ENCODE data around the gene BAZ1A. TPM values are rescaled to one million over a fixed set of nuclear protein-coding genes. Genes with fewer than 3 reads are reported as not detected.
"Not testable (repeated sequence)": the region's sequence is repeated elsewhere in the genome, so short reads cannot be mapped to it uniquely, and the experiment has no call there.

Gene BAZ1A
- total and polyA plus RNA-seq, 12 donors: 3.8 to 14.5 (median 5.2) TPM

DNA sequence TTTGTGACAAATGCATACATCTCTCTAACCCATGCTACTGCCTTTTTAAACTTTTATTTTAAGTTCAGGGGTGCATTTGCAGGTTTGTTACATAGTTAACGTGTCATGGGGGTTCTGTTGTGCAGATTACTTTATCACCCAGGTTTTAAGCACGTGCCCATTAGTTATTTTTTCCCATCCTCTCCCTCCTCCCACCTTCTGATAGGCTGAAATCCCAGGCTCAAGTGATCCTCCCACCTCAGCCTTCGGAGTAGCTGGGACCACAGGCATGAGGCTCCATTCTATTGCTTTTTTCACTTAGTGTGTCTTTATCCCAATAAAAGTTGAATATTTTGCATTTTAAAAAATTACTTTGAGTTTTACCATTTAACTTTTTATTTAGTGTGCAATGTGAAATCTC, 68.9 kb downstream of the BAZ1A start:
- Histone ChIP-seq H3K27ac (no peak overlapping the region), H3K4me3 (no peak overlapping the region), H3K9me3 (peaks cover 0 to 8% (median 0%) of the 10 kb centered on the region in 11 donors), H3K36me3 (peaks cover 0 to 94% (median 16%) of the 10 kb centered on the region in 9 donors), H3K4me1 (no peaks in the 10 kb centered on the region), H3K27me3 (no peaks in the 10 kb centered on the region)
- TF ChIP-seq, protein P1, sequence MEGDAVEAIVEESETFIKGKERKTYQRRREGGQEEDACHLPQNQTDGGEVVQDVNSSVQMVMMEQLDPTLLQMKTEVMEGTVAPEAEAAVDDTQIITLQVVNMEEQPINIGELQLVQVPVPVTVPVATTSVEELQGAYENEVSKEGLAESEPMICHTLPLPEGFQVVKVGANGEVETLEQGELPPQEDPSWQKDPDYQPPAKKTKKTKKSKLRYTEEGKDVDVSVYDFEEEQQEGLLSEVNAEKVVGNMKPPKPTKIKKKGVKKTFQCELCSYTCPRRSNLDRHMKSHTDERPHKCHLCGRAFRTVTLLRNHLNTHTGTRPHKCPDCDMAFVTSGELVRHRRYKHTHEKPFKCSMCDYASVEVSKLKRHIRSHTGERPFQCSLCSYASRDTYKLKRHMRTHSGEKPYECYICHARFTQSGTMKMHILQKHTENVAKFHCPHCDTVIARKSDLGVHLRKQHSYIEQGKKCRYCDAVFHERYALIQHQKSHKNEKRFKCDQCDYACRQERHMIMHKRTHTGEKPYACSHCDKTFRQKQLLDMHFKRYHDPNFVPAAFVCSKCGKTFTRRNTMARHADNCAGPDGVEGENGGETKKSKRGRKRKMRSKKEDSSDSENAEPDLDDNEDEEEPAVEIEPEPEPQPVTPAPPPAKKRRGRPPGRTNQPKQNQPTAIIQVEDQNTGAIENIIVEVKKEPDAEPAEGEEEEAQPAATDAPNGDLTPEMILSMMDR (IDR thresholded peaks at IDR 0.05): no peak
- no peak for DNase-seq
- no peak for ATAC-seq
- intact Hi-C loops (cut with DNase I): no loop called here
- 71 to 72% methylated on average over 3 of the region's 3 CpGs for WGBS, 2 donors

DNA sequence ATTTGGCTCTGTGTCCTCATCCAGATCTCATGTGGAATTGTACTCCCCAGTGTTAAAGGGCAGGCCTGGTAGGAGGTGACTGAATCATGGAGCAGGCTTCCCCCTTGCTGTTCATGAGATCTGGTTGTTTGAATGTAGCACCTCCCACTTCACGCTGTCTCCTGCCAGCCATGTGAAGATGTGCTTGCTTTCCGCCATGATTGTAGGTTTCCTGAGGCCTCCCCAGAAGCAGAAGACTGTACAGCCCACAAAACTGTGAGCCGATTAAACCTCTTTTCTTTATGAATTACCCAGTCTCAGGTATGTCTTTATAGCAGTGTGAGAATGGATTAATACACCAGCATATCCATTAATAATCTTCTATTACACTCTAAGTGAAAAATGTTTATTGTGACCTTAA, 70.2 kb downstream of the BAZ1A start:
- peaks cover 0 to 97% (median 17%) of the 10 kb centered on the region in 9 donors for H3K36me3 ChIP-seq
- intact Hi-C loops (cut with DNase I): no loop called here

DNA sequence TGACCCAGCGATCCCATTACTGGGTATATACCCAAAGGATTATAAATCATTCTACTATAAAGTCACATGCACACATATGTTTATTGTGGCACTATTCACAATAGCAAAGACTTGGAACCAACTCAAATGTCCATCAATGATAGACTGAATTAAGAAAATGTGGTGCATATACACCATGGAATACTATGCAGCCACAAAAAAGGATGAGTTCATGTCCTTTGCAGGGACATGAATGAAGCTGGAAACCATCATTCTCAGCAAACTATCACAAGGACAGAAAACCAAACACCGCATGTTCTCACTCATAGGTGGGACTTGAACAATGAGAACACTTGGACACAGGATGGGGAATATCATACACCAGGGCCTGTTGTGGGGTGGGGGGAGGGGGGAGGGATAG, 76.3 kb downstream of the BAZ1A start:
- ATAC-seq; H3K4me1 ChIP-seq; DNase-seq; H3K27me3 ChIP-seq; H3K9me3 ChIP-seq; intact Hi-C loops (cut with DNase I); H3K27ac ChIP-seq; H3K4me3 ChIP-seq: not testable (repeated sequence)
- H3K36me3 ChIP-seq: peaks cover 0 to 95% (median 36%) of the 10 kb centered on the region in 9 donors
- WGBS, 2 donors: 91 to 93% methylated on average over 2 of the region's 2 CpGs

More for the DNA sequence above, 70.2 kb downstream of the BAZ1A start:
- no peaks in the 10 kb centered on the region for H3K27me3 ChIP-seq
- ATAC-seq: no peak
- TF ChIP-seq, protein P1 (IDR thresholded peaks at IDR 0.05): no peak
- H3K27ac ChIP-seq: no peak overlapping the region
- WGBS, 2 donors: 96% methylated on average over 3 of the region's 3 CpGs
- no peak overlapping the region for H3K4me3 ChIP-seq
- no peak for DNase-seq
- H3K4me1 ChIP-seq: no peaks in the 10 kb centered on the region
- H3K9me3 ChIP-seq: peaks cover 0 to 8% (median 0%) of the 10 kb centered on the region in 11 donors

DNA sequence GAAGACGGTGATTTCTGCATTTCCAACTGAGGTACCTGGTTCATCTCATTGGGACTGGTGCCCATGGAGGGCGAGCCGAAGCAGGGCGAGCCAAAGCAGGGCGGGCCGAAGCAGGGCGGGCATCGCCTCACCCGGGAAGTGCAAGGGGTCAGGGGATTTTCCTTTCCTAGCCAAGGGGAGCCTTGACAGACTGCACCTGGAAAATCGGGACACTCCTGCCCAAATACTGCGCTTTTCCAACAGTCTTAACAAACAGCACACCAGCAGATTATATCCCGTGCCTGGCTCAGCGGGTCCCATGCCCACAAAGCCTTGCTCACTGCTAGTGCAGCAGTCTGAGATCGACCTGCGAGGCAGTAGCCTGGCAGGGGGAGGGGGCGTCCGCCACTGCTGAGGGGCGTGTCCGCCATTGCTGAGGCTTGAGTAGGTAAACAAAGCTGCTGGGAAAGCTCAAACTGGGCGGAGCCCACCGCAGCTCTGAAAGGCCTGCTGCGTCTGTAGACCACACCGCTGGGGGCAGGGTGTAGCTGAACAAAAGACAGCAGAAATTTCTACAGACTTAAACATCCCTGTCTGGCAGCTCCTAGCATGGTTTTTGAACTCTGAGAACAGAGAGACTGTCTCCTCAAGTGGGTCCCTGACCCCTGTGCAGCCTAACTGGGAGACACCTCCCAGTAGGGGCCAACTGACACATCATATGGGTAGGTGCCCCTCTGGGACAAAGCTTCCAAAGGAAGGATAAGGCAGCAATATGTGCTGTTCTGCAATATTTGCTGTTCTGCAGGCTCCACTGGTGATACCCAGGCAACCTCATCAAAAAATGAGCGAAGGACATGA, 77.2 kb downstream of the BAZ1A start:
- Histone ChIP-seq H3K36me3 (peaks cover 0 to 98% (median 35%) of the 10 kb centered on the region in 9 donors), H3K27me3 (no peaks in the 10 kb centered on the region), H3K4me3 (no peak overlapping the region), H3K4me1 (peaks cover 0 to 2% (median 0%) of the 10 kb centered on the region in 9 donors), H3K9me3 (no peaks in the 10 kb centered on the region), H3K27ac (no peak overlapping the region)
- TF ChIP-seq, protein P1 (IDR thresholded peaks at IDR 0.05): no peak
- intact Hi-C loops (cut with DNase I): no loop called here
- DNase-seq (no peak), ATAC-seq (no peak)
- WGBS, 2 donors: 92 to 99% methylated on average over 24 of the region's 24 CpGs

DNA sequence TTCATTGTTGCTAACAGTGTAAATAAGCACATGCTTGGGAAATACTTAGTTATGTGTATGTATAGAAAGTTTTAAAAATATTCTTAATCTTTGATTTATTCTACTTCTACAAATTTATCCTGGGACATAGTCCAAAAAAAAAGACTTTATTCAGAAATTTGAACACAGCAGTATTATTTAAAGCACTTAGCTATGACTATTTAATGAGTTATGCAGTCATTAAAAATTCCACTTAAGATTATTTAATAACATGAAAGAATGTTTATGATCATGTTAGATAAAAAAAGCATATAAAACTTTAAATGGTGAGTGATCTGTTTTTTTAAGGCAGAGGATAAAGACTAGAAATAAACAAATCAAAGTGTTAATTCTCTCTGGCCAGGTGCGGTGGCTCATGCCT, 78.3 kb downstream of the BAZ1A start:
- intact Hi-C loops (cut with DNase I): no loop called here
- H3K36me3 ChIP-seq: peaks cover 0 to 98% (median 29%) of the 10 kb centered on the region in 9 donors
- TF ChIP-seq, protein P1 (IDR thresholded peaks at IDR 0.05): no peak
- ATAC-seq: no peak
- WGBS, 2 donors: 88 to 100% methylated on average over 1 of the region's 1 CpG
- no peak for DNase-seq
- H3K4me3 ChIP-seq: no peak overlapping the region
- H3K27me3 ChIP-seq: no peaks in the 10 kb centered on the region
- H3K4me1 ChIP-seq: peaks cover 0 to 7% (median 0%) of the 10 kb centered on the region in 9 donors
- H3K27ac ChIP-seq: no peak overlapping the region
- no peaks in the 10 kb centered on the region for H3K9me3 ChIP-seq
